K562 (cell line): ENCODE data around the gene DPF1. TPM values are rescaled to one million over a fixed set of nuclear protein-coding genes. Genes with fewer than 3 reads are reported as not detected.

Source experiments
- ATF2 ChIP-seq: sonication (generic); formaldehyde crosslinking; IDR thresholded peaks from 2 replicates; pipeline ENCODE4 v1.8.1; 2022; ENCODE audit warnings: missing genetic modification reagents
- BCOR ChIP-seq: fragments of 450-650 bp; IDR thresholded peaks from 2 replicates; pipeline ENCODE4 v1.6.1; 2016
- EP400 ChIP-seq: fragments of 450-650 bp; IDR thresholded peaks from 2 replicates; pipeline ENCODE4 v1.6.1; 2017; ENCODE audit warnings: antibody characterized with exemption, mild to moderate bottlenecking, moderate library complexity
- EWSR1 ChIP-seq: fragments of 450-650 bp; IDR thresholded peaks from 2 replicates; pipeline ENCODE4 v1.6.1; 2018; ENCODE audit warnings: borderline replicate concordance, mild to moderate bottlenecking, low read depth, moderate library complexity; ENCODE audit not compliant: partially characterized antibody
- IRF2 ChIP-seq: sonication (generic); formaldehyde crosslinking; IDR thresholded peaks from 2 replicates; pipeline ENCODE4 v1.8.1; 2022; ENCODE audit warnings: mild to moderate bottlenecking, missing genetic modification reagents
- KDM5B ChIP-seq: fragments of 200-600 bp; sonication (generic); IDR thresholded peaks from 2 replicates; pipeline ENCODE4 v1.6.1; 2012; ENCODE audit warnings: low read depth, mild to moderate bottlenecking, moderate library complexity, low read length, control low read depth, inconsistent platforms; ENCODE audit not compliant: insufficient replicate concordance
- L3MBTL2 ChIP-seq: fragments of 450-650 bp; IDR thresholded peaks from 2 replicates; pipeline ENCODE4 v1.6.1; 2016; ENCODE audit warnings: mild to moderate bottlenecking, moderate library complexity
- MGA ChIP-seq: fragments of 450-650 bp; IDR thresholded peaks from 2 replicates; pipeline ENCODE4 v1.6.1; 2016; ENCODE audit warnings: mild to moderate bottlenecking, moderate library complexity
- RBM17 ChIP-seq: fragments of 200-400 bp; formaldehyde crosslinking; IDR thresholded peaks from 2 replicates; pipeline ENCODE4 v1.6.1; 2017; ENCODE audit warnings: low read depth, mild to moderate bottlenecking, low read length, borderline replicate concordance
- SMARCA4 ChIP-seq: fragments of 450-650 bp; IDR thresholded peaks from 2 replicates; pipeline ENCODE4 v1.6.1; 2016
- SMARCC2 ChIP-seq: fragments of 450-650 bp; IDR thresholded peaks from 2 replicates; pipeline ENCODE4 v1.6.1; 2017; ENCODE audit warnings: antibody characterized with exemption, moderate library complexity, mild to moderate bottlenecking, low read depth
- SMC3 ChIP-seq: conservative IDR thresholded peaks from 2 replicates; pipeline ENCODE4 v1.6.1; 2011; ENCODE audit warnings: low read depth, low read length, improper control_type of control experiment; ENCODE audit not compliant: insufficient read depth
- TEAD4 ChIP-seq, 2 experiments: sonication (generic) in 1 of 2; formaldehyde crosslinking in 1 of 2; IDR thresholded peaks; 2 replicates each; pipeline versions ENCODE4 v1.6.1 to v1.8.0; 2012 to 2022; ENCODE audit warnings: borderline replicate concordance in 1 of 2, inconsistent platforms in 1 of 2, low read length in 1 of 2, mild to moderate bottlenecking in 1 of 2, missing genetic modification reagents in 1 of 2
- ZNF121 ChIP-seq: sonication (generic); formaldehyde crosslinking; conservative IDR thresholded peaks from 2 replicates; pipeline ENCODE4 v1.8.0; 2022; ENCODE audit warnings: missing genetic modification reagents
- ZNF24 ChIP-seq: fragments of 450-650 bp; IDR thresholded peaks from 2 replicates; pipeline ENCODE4 v1.6.1; 2016
- ZNF444 ChIP-seq: fragments of 250-450 bp; sonication (Bioruptor Pico); IDR thresholded peaks from 2 replicates; pipeline ENCODE4 v1.4.0; 2020; ENCODE audit warnings: mild to moderate bottlenecking, moderate library complexity
- polyA plus RNA-seq, 8 experiments: library from polyadenylated mRNA; depleted of rRNA in 4 of 8; stranded (reverse) in 5 of 8; unstranded in 3 of 8; fragments of >200 nt; fragmentation: Nextera tagmentation in 2 of 8; fragmentation: Illumina TruSeq in 1 of 8; extraction: Ambion mirVana in 2 of 8; extraction: Trizol in 1 of 8; gene quantifications; 2 replicates each; pipeline versions ENCODE4 v1.2.1 to v1.2.3, GENCODE V29; 2011 to 2014; ENCODE audit warnings: inconsistent platforms in 1 of 8, missing spikeins in 1 of 8
- total RNA-seq, 7 experiments: library from RNA; depleted of rRNA in 6 of 7; stranded (reverse); fragments of >200 nt in 6 of 7; fragmentation: Illumina TruSeq in 2 of 7; extraction: Trizol in 2 of 7; gene quantifications; 2 replicates each; pipeline versions ENCODE4 v1.2.1 to v1.2.3, GENCODE V29; 2011 to 2021; ENCODE audit warnings: low replicate concordance in 1 of 7

The DPF1 gene
- total and polyA plus RNA-seq, 9 of the 15 experiments (the other 6 are each of a cell fraction or from before 2014, with no cell fraction given), result 0.10 to 5.7 (median 3.1) TPM

GRCh38 chr19:38255383-38256014 lies 31.5 kb upstream of the DPF1 start (continued):
- no peak for TF ChIP-seq ZNF121 (CRISPR knock-in tag)
- no peak for TF ChIP-seq ZNF444 (CRISPR knock-in tag)
- TF ChIP-seq SMARCA4, result peak; percentile 47; the same call in 1 of the 2 replicates
- no peak for TF ChIP-seq EWSR1
- TF ChIP-seq ATF2 (CRISPR knock-in tag), result no peak
- no peak for TF ChIP-seq RBM17
- TF ChIP-seq IRF2 (CRISPR knock-in tag), result 0 out of 2 replicates have a peak, but pooled peaks have one; percentile 21
- no peak for TF ChIP-seq KDM5B
- 0 out of 2 replicates have a peak, but pooled peaks have one; percentile 4 for TF ChIP-seq TEAD4 (IDR thresholded peaks at IDR 0.05; ENCODE audit: low read length)
- TF ChIP-seq TEAD4 (CRISPR knock-in tag; IDR thresholded peaks at IDR 0.05; ENCODE audit: borderline replicate concordance), result no peak
- peak; percentile 59 for TF ChIP-seq MGA
- TF ChIP-seq SMC3, result no peak
- peak; percentile 40 for TF ChIP-seq EP400
- 0 out of 2 replicates have a peak, but pooled peaks have one; percentile 27 for TF ChIP-seq SMARCC2
- no peak for TF ChIP-seq L3MBTL2
- 0 out of 2 replicates have a peak, but pooled peaks have one; percentile 52 for TF ChIP-seq ZNF24
- peak; percentile 41; the same call in 1 of the 2 replicates for TF ChIP-seq BCOR
